Left cardiac atrium (tissue), 4 donors: ENCODE measurements around the gene RPUSD3. TPM values are rescaled to one million over a fixed set of nuclear protein-coding genes. Genes with fewer than 3 reads are reported as not detected.

Source experiments
- ATAC-seq, 2 donors: fragments of 200-7000 bp; cut with Tn5 transposase; one replicate each; pipeline ENCODE4 v1.9.1; 2020; ENCODE audit warnings: mild to moderate bottlenecking in 2 of 2, moderate library complexity in 2 of 2
- DNase-seq: peaks from one replicate; pipeline ENCODE4 v3.0.0-alpha.2; 2020
- intact Hi-C, 2 donors: fragments of 100-400 bp; cut with DNase I; formaldehyde crosslinking; loops; one replicate each; pipeline versions ENCODE4 v1.14.1 to v1.15.1; 2022 to 2023
- total RNA-seq, 2 donors: library from RNA; stranded (reverse); fragmentation: NEBNext Ultra II Directional; extraction: Animal tissue kit (Norgen Biotek cat#: 25700); gene quantifications; one replicate each; pipeline ENCODE4 v1.2.1, GENCODE V29; 2021
- donor health status: DM: no; HTN: yes; CAD: no.
- donor health status: DM: no; HTN: yes; CAD: no; lungs with severe emphysema.
- donor health status: DM: yes; HTN: yes; CAD: no.
- donor health status: Dilated cardiomyopathy.

Gene RPUSD3
- total RNA-seq, 2 donors from 2014 or later: 26.2 to 36.3 TPM

GRCh38 chr3:9838856-9839255 is 5.0 kb downstream of the RPUSD3 start:
- DNase-seq (no peak), ATAC-seq (no peak)
- intact Hi-C loops: no loop called here

GRCh38 chr3:9837701-9838582 is 5.9 kb downstream of the RPUSD3 start:
- intact Hi-C loops: no loop called here

GRCh38 chr3:9834520-9835380 is 9.1 kb downstream of the RPUSD3 start:
- intact Hi-C loops: no loop called here
- DNase-seq (no peak), ATAC-seq (no peak)

More at GRCh38 chr3:9837701-9838582, 5.9 kb downstream of the RPUSD3 start:
- no peak for ATAC-seq
- DNase-seq: no peak

- intact Hi-C loops: no loop called here
- no peak for ATAC-seq
- DNase-seq: no peak
Measured at GRCh38 chr3:9833078-9833477, 10.7 kb downstream of the RPUSD3 start.

- intact Hi-C loops: no loop called here
- DNase-seq (no peak), ATAC-seq (no peak)
Measured at GRCh38 chr3:9831253-9831652, 12.6 kb downstream of the RPUSD3 start.

DNA sequence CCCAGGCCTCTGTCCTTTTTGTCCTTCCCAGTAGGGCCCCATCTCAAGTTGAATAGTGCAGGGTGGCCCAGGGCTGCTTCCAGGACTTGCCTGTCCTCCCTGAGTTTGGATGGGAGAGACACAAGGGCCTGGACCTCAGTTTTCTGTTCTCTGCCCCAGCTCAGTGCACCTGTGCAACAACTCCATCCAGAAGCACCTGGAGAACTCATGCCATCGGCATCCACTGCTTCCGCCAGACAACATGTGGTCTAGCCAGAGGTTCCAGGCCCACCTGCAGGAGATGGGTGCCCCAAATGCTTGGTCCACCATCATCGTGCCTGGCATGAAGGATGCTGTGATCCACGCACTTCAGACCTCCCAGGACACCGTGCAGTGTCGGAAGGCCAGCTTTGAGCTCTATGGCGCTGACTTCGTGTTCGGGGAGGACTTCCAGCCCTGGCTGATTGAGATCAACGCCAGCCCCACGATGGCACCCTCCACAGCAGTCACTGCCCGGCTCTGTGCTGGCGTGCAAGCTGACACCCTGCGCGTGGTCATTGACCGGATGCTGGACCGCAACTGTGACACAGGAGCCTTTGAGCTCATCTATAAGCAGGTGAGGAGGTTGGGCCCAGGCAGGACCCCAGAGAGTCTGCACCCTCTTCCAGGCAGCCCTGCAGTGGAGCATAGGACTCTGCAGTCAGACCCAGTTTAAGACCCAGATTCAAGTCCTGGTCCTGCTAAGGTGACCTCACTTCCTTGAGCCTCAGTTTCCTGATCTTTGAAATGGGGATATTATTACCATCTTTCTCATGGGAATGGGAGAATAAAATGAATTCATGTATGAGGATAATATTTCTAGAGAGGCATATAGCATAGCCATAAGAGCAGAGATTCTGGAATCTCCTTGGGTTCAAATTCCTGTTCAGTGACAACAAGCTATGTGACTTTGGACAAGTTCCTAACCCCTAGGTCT is 14.7 kb downstream of the RPUSD3 start:
- ATAC-seq (no peak), DNase-seq (no peak)
- intact Hi-C loops: no loop called here

DNA sequence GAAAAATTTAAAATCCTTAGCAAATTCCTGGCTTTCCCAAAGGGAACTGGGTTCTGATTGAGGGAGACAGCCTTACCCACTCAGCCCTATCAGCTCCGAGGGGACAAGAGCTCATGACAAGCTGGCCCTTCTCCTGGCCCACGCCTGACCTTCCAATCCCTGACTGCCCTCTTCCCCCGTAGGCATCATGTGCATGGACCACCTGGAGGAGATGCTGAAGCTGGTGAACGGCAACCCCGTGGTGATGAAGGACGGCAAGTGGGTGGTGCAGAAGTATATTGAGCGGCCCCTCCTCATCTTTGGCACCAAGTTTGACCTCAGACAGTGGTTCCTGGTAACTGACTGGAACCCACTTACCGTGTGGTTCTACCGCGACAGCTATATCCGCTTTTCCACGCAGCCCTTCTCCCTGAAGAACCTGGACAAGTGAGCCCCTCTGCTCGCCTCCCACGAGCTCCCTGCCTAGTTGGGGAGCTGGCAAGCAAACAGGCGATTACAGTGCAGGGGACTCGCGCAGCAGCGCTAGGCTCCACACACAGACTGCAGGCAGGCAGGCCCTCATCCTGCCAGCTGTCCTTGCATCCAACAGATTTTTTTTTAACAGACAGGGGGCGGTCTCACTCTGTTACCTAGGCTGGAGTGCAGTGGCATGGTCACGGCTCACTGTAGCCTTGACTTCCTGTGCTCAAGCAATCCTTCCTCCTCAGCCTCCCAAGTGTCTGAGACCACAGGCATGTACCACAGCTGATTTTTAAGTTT is 16.8 kb downstream of the RPUSD3 start:
- intact Hi-C loops: no loop called here
- DNase-seq (no peak), ATAC-seq (peak in 1 of 2 donors; percentile 22)

GRCh38 chr3:9825451-9826040 is 18.3 kb downstream of the RPUSD3 start:
- intact Hi-C loops: no loop called here
- ATAC-seq (no peak), DNase-seq (no peak)

- ATAC-seq: no peak
- DNase-seq: no peak
- intact Hi-C loops: no loop called here
Measured at GRCh38 chr3:9820946-9821345, 22.9 kb downstream of the RPUSD3 start.

- ATAC-seq (no peak), DNase-seq (no peak)
Measured at GRCh38 chr3:9820543-9820942, 23.3 kb downstream of the RPUSD3 start.

DNA sequence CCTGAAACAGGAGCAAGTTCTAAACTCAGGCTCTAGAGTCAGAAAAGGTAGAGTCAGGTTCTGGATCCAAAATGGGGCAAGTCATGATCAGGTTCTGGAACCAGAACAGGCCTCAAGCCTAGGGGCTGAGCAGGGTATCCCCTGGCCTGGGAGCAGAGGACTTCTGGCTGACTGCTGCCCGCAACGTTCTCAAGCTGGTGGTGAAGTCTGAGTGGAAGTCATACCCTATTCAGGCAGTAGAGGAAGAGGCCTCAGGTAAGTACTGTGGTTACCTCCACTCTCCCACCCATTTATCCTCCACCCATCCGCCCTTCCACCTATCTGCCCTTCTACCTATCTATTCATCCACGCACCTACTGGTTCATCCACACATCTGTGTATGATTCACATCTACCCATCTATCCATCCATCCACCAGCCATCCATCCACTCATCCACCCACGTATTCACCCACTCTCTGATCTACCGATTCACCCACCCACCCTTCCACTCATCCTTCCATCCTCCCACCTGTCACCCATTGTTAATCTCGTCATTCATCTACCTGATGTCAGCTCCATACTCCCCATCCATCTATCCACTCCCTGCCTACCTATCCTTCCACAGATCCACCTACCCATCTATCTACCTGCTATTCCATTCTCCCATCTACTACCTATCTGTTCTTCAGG is 25.0 kb downstream of the RPUSD3 start:
- intact Hi-C loops: no loop called here
- ATAC-seq (no peak), DNase-seq (no peak)

More at GRCh38 chr3:9820543-9820942, 23.3 kb downstream of the RPUSD3 start:
- intact Hi-C loops: no loop called here

- DNase-seq (no peak), ATAC-seq (no peak)
- intact Hi-C loops: no loop called here
Measured at GRCh38 chr3:9817436-9817835, 26.4 kb downstream of the RPUSD3 start.

- intact Hi-C loops: no loop called here
- ATAC-seq (no peak), DNase-seq (no peak)
Measured at GRCh38 chr3:9815986-9816385, 27.8 kb downstream of the RPUSD3 start.

DNA sequence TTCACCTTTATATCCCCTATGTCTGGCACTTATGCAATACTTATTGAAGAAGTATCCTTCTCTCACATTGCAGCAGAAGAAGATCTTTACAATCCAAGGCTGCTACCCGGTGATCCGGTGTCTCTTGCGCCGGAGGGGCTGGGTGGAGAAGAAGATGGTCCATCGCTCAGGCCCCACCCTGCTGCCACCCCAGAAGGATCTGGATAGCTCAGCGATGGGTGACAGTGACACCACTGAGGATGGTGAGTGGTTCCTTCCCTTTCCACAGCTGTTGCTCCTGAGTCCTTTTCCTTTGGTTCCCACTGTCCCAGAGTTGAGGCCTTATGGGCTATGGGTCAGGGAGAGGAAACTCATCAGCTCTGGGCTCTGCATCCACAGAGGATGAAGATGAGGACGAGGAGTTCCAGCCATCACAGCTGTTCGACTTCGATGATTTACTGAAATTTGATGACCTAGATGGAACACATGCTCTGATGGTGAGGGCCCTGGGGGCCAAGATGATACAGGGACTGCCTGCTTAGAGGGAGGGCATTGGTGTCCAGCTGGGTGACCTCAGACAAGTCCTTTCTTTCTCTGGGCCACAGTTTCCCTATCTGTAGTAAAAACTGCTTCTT is 30.8 kb downstream of the RPUSD3 start:
- ATAC-seq (no peak), DNase-seq (no peak)
- intact Hi-C loops: no loop called here

DNA sequence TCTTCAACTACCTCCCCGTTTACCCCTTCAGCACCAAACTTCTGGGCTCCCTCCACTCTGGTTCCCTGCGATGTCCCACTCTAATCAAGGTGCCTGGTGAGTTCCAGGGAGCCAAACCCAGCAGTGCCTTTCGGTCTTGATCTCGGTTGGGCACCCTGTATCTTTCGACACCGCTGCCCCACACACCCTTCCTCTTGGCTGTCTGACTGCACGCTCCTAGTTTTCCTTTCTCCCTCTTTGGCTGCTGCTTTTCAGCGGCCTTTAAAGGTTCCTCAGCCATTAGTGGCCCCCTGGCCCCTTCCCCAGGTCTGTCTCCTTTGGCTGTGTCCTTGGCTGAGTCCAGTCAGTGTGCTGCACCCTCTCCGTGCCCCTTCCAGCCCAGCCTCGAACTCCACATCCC is 33.0 kb downstream of the RPUSD3 start:
- ATAC-seq: peak; percentile 3 to 18
- no peak for DNase-seq
- intact Hi-C loops: no loop called here

DNA sequence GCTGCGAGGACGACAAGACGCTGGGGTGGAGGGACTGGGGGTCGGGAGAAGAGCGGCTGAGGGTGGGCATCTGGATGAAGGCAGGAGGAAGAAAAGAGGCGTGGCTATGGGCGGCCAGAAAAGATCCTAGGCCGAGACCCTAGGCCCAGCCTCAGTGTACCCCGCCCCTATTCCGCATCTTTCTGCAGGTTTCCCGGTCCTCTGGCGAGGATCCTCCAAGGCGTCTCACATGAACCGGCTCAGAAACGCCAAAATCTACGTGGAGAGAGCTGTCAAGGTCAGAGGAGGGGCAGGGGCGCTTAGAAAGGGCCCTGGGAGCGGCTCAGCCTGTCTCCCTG is 33.4 kb downstream of the RPUSD3 start:
- intact Hi-C loops: no loop called here
- DNase-seq (no peak), ATAC-seq (peak; percentile 14 to 23)
